NCI-H2029 treated with DMSO at 0.1 percent for 48 hours (cell line): Measurements from ENCODE around the gene GMFB.

Experiments
- DNase-seq: peaks from one replicate; lab custom pipeline; 2025; lab: John Stamatoyannopoulos, UW

The GMFB gene

DNA sequence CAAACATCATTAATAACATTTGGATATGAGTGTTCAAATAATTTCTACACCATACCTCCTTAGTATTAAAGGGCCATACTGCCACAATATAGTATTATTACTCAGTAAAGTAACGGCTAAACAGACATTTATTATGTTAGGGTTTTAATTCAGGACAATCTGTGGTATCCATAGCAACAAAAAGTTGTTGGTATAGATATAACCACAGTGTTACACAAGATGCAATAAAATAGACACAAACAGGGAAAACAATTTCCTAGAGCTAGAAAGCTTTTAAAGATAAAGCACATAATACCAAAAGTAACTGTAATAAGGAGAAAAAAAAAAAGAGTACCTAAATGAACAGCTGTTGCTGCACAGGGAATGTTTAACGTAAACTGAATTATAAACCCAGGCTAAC lies 63.7 kb downstream of the GMFB start:
- DNase-seq, result no peak
